ENCODE data around the gene ATG13.

Gene ATG13

GRCh38 chr11:46643531-46643930 is 26.2 kb downstream of the ATG13 start:
- TF ChIP-seq ZFX (IDR thresholded peaks at IDR 0.05): no peak
- no peak for TF ChIP-seq CTCF (conservative IDR thresholded peaks at IDR 0.05)
- H3K27ac ChIP-seq: no peak overlapping the region

DNA sequence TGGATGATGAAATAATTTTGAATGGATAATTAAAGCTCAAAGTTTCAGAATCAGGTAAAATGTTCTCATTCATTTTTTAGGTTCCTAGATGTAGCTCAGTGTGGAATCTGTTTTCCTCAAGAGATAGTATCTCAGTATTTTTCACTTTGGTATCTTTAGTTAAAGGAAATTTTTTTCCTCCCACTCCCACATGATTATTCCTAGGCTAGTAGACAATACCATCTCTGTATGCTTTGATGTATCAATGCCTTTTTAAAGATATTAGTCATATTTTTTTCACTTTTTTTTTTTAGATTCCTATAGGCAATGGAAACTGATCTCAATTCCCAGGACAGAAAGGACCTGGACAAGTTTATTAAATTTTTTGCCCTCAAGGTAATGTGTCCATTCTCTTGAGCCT is 26.6 kb downstream of the ATG13 start:
- no peak overlapping the region for H3K27ac ChIP-seq
- TF ChIP-seq ZFX (IDR thresholded peaks at IDR 0.05) (no peak), CTCF (conservative IDR thresholded peaks at IDR 0.05) (no peak)

GRCh38 chr11:46649180-46649738 is 31.9 kb downstream of the ATG13 start:
- no peak for TF ChIP-seq CTCF (conservative IDR thresholded peaks at IDR 0.05)
- no peak for TF ChIP-seq ZFX (IDR thresholded peaks at IDR 0.05)
- no peak overlapping the region for H3K27ac ChIP-seq

DNA sequence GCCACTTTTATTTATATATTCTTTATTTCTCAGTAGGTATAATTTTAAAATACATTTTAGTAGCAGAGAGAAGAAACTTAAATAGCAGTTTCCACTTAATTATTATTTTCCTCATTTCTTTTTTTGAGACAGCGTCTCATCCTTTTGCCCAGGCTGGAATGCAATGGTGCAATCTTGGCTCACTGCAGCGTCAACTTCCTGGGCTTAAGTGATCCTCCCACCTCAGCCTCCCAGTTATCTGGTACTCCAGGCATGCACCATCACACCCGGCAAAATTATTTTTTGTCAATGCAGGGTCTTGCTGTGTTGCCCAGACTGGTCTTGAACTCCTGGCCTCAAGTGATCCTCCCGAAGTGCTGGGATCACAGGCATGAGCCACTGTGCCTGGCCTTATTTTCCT is 38.3 kb downstream of the ATG13 start:
- no peak overlapping the region for H3K27ac ChIP-seq
- TF ChIP-seq ZFX (IDR thresholded peaks at IDR 0.05): no peak
- TF ChIP-seq CTCF (conservative IDR thresholded peaks at IDR 0.05): no peak

DNA sequence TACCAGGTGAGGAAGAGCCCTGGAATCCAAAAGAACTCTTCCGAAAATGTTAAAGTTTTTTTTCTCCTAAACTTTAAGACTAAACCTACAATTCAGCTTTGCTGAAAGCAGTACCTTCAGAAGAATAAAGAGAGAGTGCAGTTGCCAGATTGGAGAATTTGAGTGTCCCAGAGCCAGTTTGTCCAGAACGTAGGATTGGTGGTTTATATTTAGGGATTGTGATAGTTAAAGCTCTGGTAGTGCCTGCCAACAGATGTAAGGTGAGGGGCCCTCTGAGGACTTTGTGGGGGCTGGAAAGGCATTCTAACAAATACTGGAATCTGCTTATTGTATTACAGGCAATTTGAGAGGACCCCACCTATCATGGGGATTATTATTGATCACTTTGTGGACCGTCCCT is 39.8 kb downstream of the ATG13 start:
- TF ChIP-seq ZFX (IDR thresholded peaks at IDR 0.05) (no peak), CTCF (conservative IDR thresholded peaks at IDR 0.05) (no peak)
- no peak overlapping the region for H3K27ac ChIP-seq

DNA sequence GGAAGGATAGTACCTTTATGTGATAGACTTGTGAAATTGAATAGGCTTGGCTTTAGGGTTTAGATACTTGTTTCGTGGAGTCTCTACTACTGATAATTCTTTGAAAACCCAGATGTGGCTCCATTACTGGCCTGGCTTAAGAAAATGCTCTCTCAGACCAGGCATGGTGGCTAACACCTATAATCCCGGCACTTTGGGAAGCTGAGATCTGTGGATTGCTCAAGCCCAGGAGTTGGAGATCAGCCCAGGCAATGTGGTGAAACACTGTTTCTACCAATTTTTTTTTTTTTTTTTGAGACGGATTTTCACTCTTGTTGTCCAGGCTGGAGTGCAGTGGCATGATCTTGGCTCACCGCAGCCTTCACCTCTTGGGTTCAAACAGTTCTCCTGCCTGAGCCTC is 40.9 kb downstream of the ATG13 start:
- TF ChIP-seq ZFX (IDR thresholded peaks at IDR 0.05) (no peak), CTCF (conservative IDR thresholded peaks at IDR 0.05) (no peak)
- H3K27ac ChIP-seq: no peak overlapping the region

DNA sequence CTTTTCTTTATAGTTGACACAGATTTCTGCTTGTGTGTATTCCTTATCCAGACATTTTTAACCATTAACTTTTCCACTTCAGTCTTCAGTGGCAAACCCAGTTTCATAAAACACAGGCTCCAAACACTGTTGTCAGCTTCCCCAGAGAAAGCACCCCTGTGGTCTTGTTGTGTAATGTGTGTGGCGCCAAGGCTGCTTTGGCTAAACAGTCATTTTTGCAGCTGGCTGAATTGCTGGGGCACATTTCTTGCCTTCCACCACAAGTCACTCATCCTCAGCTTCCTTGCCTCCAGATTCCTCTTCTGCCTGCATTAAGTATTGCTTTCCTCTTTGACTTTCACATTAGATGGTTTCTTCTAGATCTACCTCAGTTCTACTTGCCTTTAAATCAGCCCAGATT is 42.6 kb downstream of the ATG13 start:
- H3K27ac ChIP-seq: no peak overlapping the region
- no peak for TF ChIP-seq CTCF (conservative IDR thresholded peaks at IDR 0.05)
- no peak for TF ChIP-seq ZFX (IDR thresholded peaks at IDR 0.05)

All from C4-2B (cell line).